ENCODE results near the gene SALL3.

GRCh38 chr18:78972385-78972918 is 7.2 kb upstream of the SALL3 start:
- no peak for TF ChIP-seq CTCF (IDR thresholded peaks at IDR 0.05)
- no peak for TF ChIP-seq POLR2A (IDR thresholded peaks at IDR 0.05)
